ENCODE measurements around the gene MUCL3. TPM values are rescaled to one million over a fixed set of nuclear protein-coding genes. Genes with fewer than 3 reads are reported as not detected.
A peak's percentile ranks its signal among the peaks of the same experiment; 100 is the strongest.
"Not testable (repeated sequence)": the region's sequence is repeated elsewhere in the genome, so short reads cannot be mapped to it uniquely, and the experiment has no call there.

Gene MUCL3
- total RNA-seq, 2 donors from 2014 or later, result under 0.01 to 0.52 TPM

DNA sequence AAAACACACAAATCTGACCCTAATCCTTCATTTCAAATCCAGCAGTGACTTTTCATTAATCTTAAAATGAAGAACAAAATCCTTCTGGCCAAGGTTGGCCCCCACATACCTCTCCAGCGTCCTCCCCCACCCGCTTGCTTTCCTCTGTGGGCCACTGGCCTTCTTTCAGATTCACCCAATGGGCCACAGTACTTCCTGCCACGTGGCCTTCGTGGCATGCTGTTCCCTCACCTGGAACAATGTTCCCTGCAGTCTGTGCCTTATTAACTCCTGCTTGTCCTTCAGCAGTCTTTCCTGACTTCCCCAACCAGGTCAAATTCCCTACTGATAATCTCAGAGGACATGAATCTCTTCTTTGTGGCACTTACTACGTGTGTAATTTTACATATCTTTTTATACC, 38.1 kb upstream of the MUCL3 start:
- WGBS, 2 donors, result 33 to 40% methylated on average over 5 of the region's 5 CpGs
- H3K4me1 ChIP-seq, result no peaks in the 10 kb centered on the region
- intact Hi-C loops (cut with DNase I), result no loop called here
- DNase-seq, result no peak
- H3K27ac ChIP-seq, result no peak overlapping the region
- no peaks in the 10 kb centered on the region for H3K9me3 ChIP-seq
- no peak for ATAC-seq
- TF ChIP-seq POLR2A (IDR thresholded peaks at IDR 0.05) (no peak), CTCF (IDR thresholded peaks at IDR 0.05) (no peak)
- no peak overlapping the region for H3K4me3 ChIP-seq
- H3K27me3 ChIP-seq, result no peaks in the 10 kb centered on the region
- peaks cover 10 to 13% of the 10 kb centered on the region in 2 donors for H3K36me3 ChIP-seq (replicated peaks in 1 of 2; ENCODE audit: insufficient read depth in 1 of 2, low read depth in 2 of 2)

DNA sequence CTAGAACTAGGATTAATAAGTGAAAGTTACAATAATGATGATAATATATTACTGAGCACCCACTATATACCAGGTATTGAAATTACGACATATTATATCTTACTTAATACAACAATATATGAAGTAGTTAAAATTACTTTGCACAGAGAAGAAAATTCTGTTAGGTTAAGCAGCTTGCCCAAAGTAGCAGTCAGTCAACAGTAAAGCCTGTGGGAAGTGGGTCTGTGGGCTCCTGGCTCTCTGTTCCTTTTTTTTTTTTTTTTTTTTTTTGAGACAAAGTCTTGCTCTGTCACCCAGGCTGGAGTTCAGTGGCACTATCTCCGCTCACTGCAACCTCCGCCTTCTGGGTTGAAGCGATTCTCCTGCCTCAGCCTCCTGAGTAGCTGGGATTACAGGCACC, 37.5 kb upstream of the MUCL3 start:
- Histone ChIP-seq H3K9me3 (no peaks in the 10 kb centered on the region), H3K4me1 (no peaks in the 10 kb centered on the region), H3K27me3 (no peaks in the 10 kb centered on the region), H3K36me3 (replicated peaks in 1 of 2; ENCODE audit: insufficient read depth in 1 of 2, low read depth in 2 of 2) (peaks cover 9% of the 10 kb centered on the region in 2 donors), H3K4me3 (no peak overlapping the region), H3K27ac (no peak overlapping the region)
- TF ChIP-seq POLR2A (IDR thresholded peaks at IDR 0.05) (no peak), CTCF (IDR thresholded peaks at IDR 0.05) (no peak)
- intact Hi-C loops (cut with DNase I), result no loop called here
- ATAC-seq (no peak), DNase-seq (no peak)
- 81 to 94% methylated on average over 4 of the region's 4 CpGs for WGBS, 2 donors

- 7 to 10% methylated on average over 15 to 16 of the region's 16 CpGs for WGBS, 2 donors
- intact Hi-C loops (cut with DNase I); H3K36me3 ChIP-seq (replicated peaks in 1 of 2; ENCODE audit: insufficient read depth in 1 of 2, low read depth in 2 of 2); H3K4me1 ChIP-seq; H3K27me3 ChIP-seq; H3K9me3 ChIP-seq: not testable (repeated sequence)
- peak overlapping the region; percentile 34 to 80 (median 67) for H3K27ac ChIP-seq
- peak in 3 of 4 donors; percentile 53 to 72 (median 57) for DNase-seq
- ATAC-seq, result peak; percentile 31
- H3K4me3 ChIP-seq, result peak overlapping the region in 1 of 2 donors; percentile 100
Measured at GRCh38 chr6:30907290-30907757, 33.4 kb upstream of the MUCL3 start.

- H3K9me3 ChIP-seq, result no peaks in the 10 kb centered on the region
- no peaks in the 10 kb centered on the region for H3K36me3 ChIP-seq (replicated peaks in 1 of 2; ENCODE audit: insufficient read depth in 1 of 2, low read depth in 2 of 2)
- 0 to 1% methylated on average over 40 to 49 of the region's 49 CpGs for WGBS, 2 donors
- TF ChIP-seq POLR2A (IDR thresholded peaks at IDR 0.05) (peak in 2 of 3 donors; percentile 44 to 51), CTCF (IDR thresholded peaks at IDR 0.05) (no peak)
- peak; percentile 96 to 98 (median 96) for DNase-seq
- peak; percentile 99 for ATAC-seq
- H3K27me3 ChIP-seq, result no peaks in the 10 kb centered on the region
- peak within 1 kb of the TSS; percentile 83 to 100 for H3K4me3 ChIP-seq
- H3K4me1 ChIP-seq, result peaks cover 11% of the 10 kb centered on the region
- H3K27ac ChIP-seq, result peak within 1 kb of the TSS; percentile 34 to 80 (median 67)
- intact Hi-C loops (cut with DNase I), result no loop called here
Measured at GRCh38 chr6:30907758-30908591, 32.8 kb upstream of the MUCL3 start, which contains the start of gene GTF2H4. GTF2H4 (plus strand) TSS chr6:30908207.

DNA sequence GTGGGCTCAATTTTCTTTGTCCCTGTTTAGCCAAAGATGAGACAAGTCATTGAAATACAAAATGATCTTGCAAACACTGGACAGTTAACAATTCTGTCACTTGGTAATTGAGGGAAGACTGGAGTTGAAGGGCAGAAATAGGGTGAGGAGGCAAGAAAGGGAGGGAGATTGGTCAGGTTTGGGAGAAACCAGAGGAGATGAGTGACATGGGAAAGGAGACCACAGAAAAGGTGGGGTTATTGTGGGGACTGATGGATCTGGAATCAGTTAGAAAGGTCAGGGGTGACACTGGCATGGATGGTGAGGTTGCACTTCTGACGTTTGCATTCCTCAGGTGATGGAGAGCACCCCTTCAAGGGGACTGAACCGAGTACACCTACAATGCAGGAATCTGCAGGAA, 32.1 kb upstream of the MUCL3 start:
- Histone ChIP-seq H3K27me3 (no peaks in the 10 kb centered on the region), H3K4me1 (peaks cover 18% of the 10 kb centered on the region), H3K9me3 (no peaks in the 10 kb centered on the region), H3K36me3 (replicated peaks in 1 of 2; ENCODE audit: insufficient read depth in 1 of 2, low read depth in 2 of 2) (no peaks in the 10 kb centered on the region), H3K4me3 (peak overlapping the region; percentile 83 to 100), H3K27ac (no peak overlapping the region)
- ATAC-seq (no peak), DNase-seq (no peak)
- intact Hi-C loops (cut with DNase I), result no loop called here
- 13 to 26% methylated on average over 2 of the region's 2 CpGs for WGBS, 2 donors
- TF ChIP-seq CTCF (IDR thresholded peaks at IDR 0.05), result no peak
- no peak for TF ChIP-seq POLR2A (IDR thresholded peaks at IDR 0.05)

DNA sequence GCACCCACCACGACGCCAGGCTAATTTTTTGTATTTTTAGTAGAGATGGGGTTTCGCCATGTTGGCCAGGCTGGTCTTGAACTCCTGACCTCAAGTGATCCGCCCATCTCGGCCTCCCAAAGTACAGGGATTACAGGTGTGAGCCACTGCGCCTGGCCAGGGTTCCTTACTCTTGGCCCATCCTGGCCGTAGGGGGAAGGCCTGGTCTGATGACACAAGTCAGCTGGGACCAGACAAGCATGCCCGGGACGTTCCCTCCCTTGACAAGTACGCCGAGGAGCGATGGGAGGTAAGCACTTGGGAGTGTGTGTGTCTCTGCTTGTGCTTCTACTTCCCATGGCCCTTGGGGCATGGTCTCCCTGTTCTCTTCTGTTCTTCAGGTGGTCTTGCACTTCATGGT, 30.3 kb upstream of the MUCL3 start:
- WGBS, 2 donors, result 82 to 89% methylated on average over 12 of the region's 12 CpGs

More for the DNA sequence above, 30.3 kb upstream of the MUCL3 start:
- intact Hi-C loops (cut with DNase I); H3K36me3 ChIP-seq (replicated peaks in 1 of 2; ENCODE audit: insufficient read depth in 1 of 2, low read depth in 2 of 2); ATAC-seq; H3K27me3 ChIP-seq; H3K9me3 ChIP-seq; H3K27ac ChIP-seq; H3K4me3 ChIP-seq; DNase-seq: not testable (repeated sequence)
- H3K4me1 ChIP-seq, result peaks cover 31% of the 10 kb centered on the region
